ENCODE results near the gene INO80E.

The INO80E gene

DNA sequence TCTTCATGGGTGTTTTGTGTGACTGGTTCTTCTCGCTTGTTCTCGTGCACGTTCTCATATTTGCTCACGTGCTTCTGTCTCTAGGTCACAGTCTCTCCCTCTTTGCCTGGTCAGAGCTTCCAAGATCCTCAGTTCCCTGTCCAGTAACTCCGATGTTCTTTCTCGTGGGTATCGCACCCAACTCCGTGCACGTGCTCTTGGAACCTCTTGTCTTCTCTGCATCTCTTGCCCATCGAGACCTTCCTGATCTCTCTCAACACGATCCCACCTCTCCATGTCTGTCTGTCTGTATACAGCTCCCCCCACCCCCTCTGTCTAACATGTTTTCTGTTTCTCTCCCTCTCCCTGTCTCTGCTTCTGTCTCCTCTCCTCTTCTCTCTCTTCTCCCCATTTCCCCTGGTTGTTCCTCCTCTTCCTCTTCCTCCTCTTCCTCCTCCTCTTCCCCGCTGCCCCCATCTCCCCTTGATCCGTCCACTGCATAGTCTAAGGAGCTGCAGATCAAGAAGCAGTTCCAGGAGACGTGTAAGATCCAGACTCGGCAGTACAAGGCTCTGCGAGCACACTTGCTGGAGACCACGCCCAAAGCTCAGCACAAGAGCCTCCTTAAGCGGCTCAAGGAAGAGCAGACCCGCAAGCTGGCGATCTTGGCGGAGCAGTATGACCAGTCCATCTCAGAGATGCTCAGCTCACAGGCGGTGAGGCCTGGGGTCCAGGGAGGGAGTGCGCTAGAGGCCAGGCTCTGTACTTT is 6.8 kb upstream of the INO80E start:
- DNase-seq (ENCODE audit: low read depth in 1 of 2, low spot score in 1 of 2), result no peak
- Histone ChIP-seq H3K4me3 (replicated peaks; ENCODE audit: insufficient read depth, low read length) (no peak overlapping the region), H3K27me3 (ENCODE audit: insufficient read depth, poor library complexity, severe bottlenecking) (no peaks in the 10 kb centered on the region), H3K27ac (replicated peaks) (no peak overlapping the region)
- TF ChIP-seq SPI1 (IDR thresholded peaks at IDR 0.05; ENCODE audit: borderline replicate concordance, low read depth), result no peak
- TF ChIP-seq GABPA (IDR thresholded peaks at IDR 0.05; ENCODE audit: low read depth), result no peak
- TF ChIP-seq POLR2AphosphoS5 (IDR thresholded peaks at IDR 0.05; ENCODE audit: low read depth), result no peak
- TF ChIP-seq, protein P1, sequence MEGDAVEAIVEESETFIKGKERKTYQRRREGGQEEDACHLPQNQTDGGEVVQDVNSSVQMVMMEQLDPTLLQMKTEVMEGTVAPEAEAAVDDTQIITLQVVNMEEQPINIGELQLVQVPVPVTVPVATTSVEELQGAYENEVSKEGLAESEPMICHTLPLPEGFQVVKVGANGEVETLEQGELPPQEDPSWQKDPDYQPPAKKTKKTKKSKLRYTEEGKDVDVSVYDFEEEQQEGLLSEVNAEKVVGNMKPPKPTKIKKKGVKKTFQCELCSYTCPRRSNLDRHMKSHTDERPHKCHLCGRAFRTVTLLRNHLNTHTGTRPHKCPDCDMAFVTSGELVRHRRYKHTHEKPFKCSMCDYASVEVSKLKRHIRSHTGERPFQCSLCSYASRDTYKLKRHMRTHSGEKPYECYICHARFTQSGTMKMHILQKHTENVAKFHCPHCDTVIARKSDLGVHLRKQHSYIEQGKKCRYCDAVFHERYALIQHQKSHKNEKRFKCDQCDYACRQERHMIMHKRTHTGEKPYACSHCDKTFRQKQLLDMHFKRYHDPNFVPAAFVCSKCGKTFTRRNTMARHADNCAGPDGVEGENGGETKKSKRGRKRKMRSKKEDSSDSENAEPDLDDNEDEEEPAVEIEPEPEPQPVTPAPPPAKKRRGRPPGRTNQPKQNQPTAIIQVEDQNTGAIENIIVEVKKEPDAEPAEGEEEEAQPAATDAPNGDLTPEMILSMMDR (IDR thresholded peaks at IDR 0.05; ENCODE audit: insufficient read depth, low read length), result no peak
- TF ChIP-seq, protein P2, sequence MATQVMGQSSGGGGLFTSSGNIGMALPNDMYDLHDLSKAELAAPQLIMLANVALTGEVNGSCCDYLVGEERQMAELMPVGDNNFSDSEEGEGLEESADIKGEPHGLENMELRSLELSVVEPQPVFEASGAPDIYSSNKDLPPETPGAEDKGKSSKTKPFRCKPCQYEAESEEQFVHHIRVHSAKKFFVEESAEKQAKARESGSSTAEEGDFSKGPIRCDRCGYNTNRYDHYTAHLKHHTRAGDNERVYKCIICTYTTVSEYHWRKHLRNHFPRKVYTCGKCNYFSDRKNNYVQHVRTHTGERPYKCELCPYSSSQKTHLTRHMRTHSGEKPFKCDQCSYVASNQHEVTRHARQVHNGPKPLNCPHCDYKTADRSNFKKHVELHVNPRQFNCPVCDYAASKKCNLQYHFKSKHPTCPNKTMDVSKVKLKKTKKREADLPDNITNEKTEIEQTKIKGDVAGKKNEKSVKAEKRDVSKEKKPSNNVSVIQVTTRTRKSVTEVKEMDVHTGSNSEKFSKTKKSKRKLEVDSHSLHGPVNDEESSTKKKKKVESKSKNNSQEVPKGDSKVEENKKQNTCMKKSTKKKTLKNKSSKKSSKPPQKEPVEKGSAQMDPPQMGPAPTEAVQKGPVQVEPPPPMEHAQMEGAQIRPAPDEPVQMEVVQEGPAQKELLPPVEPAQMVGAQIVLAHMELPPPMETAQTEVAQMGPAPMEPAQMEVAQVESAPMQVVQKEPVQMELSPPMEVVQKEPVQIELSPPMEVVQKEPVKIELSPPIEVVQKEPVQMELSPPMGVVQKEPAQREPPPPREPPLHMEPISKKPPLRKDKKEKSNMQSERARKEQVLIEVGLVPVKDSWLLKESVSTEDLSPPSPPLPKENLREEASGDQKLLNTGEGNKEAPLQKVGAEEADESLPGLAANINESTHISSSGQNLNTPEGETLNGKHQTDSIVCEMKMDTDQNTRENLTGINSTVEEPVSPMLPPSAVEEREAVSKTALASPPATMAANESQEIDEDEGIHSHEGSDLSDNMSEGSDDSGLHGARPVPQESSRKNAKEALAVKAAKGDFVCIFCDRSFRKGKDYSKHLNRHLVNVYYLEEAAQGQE (IDR thresholded peaks at IDR 0.05; ENCODE audit: insufficient replicate concordance, low read depth), result no peak

DNA sequence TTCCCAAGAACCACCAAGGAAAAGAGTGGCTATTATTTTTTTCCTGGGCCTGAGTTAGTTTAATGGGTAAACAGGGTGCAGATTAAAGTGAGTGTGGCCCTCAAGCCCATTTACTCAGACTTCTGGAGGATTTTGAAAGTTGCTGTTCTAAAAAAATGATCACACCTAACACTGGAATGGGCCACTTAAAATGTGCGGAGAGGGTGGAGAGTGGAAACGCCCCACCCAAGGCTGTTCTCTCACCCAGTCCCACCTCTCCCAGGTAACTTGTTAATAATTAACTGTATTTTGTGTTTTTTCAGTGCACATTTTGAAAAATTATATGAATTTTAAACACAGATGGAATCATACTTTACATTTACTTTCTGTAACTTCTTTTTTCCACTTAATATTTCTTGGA is 6.0 kb upstream of the INO80E start:
- TF ChIP-seq, protein P2 (IDR thresholded peaks at IDR 0.05; ENCODE audit: insufficient replicate concordance, low read depth), result no peak
- TF ChIP-seq POLR2AphosphoS5 (IDR thresholded peaks at IDR 0.05; ENCODE audit: low read depth) (no peak), SPI1 (IDR thresholded peaks at IDR 0.05; ENCODE audit: borderline replicate concordance, low read depth) (no peak), GABPA (IDR thresholded peaks at IDR 0.05; ENCODE audit: low read depth) (no peak)
- TF ChIP-seq, protein P1 (IDR thresholded peaks at IDR 0.05; ENCODE audit: insufficient read depth, low read length), result no peak

DNA sequence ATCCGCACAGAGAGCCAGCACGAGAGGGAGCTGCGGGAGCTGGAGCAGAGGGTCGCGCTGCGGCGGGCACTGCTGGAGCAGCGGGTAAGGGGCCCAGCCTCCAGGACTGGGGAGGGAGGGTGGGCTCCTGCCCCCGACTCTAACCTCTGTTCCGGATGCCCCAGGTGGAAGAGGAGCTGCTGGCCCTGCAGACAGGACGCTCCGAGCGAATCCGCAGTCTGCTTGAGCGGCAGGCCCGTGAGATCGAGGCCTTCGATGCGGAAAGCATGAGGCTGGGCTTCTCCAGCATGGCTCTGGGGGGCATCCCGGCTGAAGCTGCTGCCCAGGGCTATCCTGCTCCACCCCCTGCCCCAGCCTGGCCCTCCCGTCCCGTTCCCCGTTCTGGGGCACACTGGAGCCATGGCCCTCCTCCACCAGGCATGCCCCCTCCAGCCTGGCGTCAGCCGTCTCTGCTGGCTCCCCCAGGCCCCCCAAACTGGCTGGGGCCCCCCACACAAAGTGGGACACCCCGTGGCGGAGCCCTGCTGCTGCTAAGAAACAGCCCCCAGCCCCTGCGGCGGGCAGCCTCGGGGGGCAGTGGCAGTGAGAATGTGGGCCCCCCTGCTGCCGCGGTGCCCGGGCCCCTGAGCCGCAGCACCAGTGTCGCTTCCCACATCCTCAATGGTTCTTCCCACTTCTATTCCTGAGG is 5.0 kb upstream of the INO80E start:
- H3K27me3 ChIP-seq (ENCODE audit: insufficient read depth, poor library complexity, severe bottlenecking), result no peaks in the 10 kb centered on the region
- TF ChIP-seq, protein P1 (IDR thresholded peaks at IDR 0.05; ENCODE audit: insufficient read depth, low read length), result no peak
- TF ChIP-seq SPI1 (IDR thresholded peaks at IDR 0.05; ENCODE audit: borderline replicate concordance, low read depth) (no peak), GABPA (IDR thresholded peaks at IDR 0.05; ENCODE audit: low read depth) (no peak), POLR2AphosphoS5 (IDR thresholded peaks at IDR 0.05; ENCODE audit: low read depth) (no peak)
- TF ChIP-seq, protein P2 (IDR thresholded peaks at IDR 0.05; ENCODE audit: insufficient replicate concordance, low read depth), result no peak
- DNase-seq (ENCODE audit: low read depth in 1 of 2, low spot score in 1 of 2), result no peak
- no peak overlapping the region for H3K4me3 ChIP-seq (replicated peaks; ENCODE audit: insufficient read depth, low read length)
- no peak overlapping the region for H3K27ac ChIP-seq (replicated peaks)

More for the DNA sequence above, 6.0 kb upstream of the INO80E start:
- no peak overlapping the region for H3K4me3 ChIP-seq (replicated peaks; ENCODE audit: insufficient read depth, low read length)
- no peak overlapping the region for H3K27ac ChIP-seq (replicated peaks)
- H3K27me3 ChIP-seq (ENCODE audit: insufficient read depth, poor library complexity, severe bottlenecking), result no peaks in the 10 kb centered on the region
- no peak for DNase-seq (ENCODE audit: low read depth in 1 of 2, low spot score in 1 of 2)
